Mucosa of descending colon (tissue), 3 donors: ENCODE data around the gene MRPS6. TPM values are rescaled to one million over a fixed set of nuclear protein-coding genes. Genes with fewer than 3 reads are reported as not detected.

Experiments
- ATAC-seq: fragments of 200-7000 bp; cut with Tn5 transposase; one replicate; pipeline ENCODE4 v1.9.1; 2020; ENCODE audit warnings: mild to moderate bottlenecking, moderate library complexity
- DNase-seq, 3 donors: peaks; one replicate each; pipeline ENCODE4 v3.0.0-alpha.2; 2020
- H3K36me3 ChIP-seq: fragments of 200-600 bp; one replicate; pipeline ENCODE4 v1.8.0; 2021; ENCODE audit warnings: low read depth, mild to moderate bottlenecking
- H3K4me1 ChIP-seq: fragments of 200-600 bp; one replicate; pipeline ENCODE4 v1.8.0; 2021; ENCODE audit warnings: low read depth, mild to moderate bottlenecking
- H3K4me3 ChIP-seq: fragments of 200-600 bp; one replicate; pipeline ENCODE4 v1.8.0; 2021; ENCODE audit warnings: mild to moderate bottlenecking
- H3K9me3 ChIP-seq: fragments of 200-600 bp; one replicate; pipeline ENCODE4 v1.8.0; 2021; ENCODE audit warnings: mild to moderate bottlenecking
- CTCF ChIP-seq: fragments of 200-600 bp; IDR thresholded peaks from one replicate; pipeline ENCODE4 v1.8.0; 2022; ENCODE audit warnings: antibody characterized with exemption, mild to moderate bottlenecking
- intact Hi-C, 2 donors: fragments of 100-400 bp; cut with DNase I in 1 of 2; cut with micrococcal nuclease in 1 of 2; formaldehyde crosslinking; loops; one replicate each; pipeline versions ENCODE4 v1.11.0 to v1.11.1; 2022; cut with DNase I, micrococcal nuclease
- total RNA-seq, 3 donors: library from RNA; stranded (reverse); fragmentation: NEBNext Ultra II Directional in 2 of 3; extraction: Animal tissue kit (Norgen Biotek cat#: 25700) in 2 of 3; gene quantifications; one replicate each; pipeline versions ENCODE4 v1.2.1 to v1.2.4, GENCODE V29; 2021 to 2023
- donor health status: DM: no; HTN: no; CAD: no; lungs with moderate emphysema.
- donor health status: DM: no; HTN: no; CAD: no.
- donor health status: DM: no; HTN: yes; CAD: no.

Gene MRPS6
- total RNA-seq, 3 donors from 2014 or later = 38.7 to 102 (median 42.6) TPM

DNA sequence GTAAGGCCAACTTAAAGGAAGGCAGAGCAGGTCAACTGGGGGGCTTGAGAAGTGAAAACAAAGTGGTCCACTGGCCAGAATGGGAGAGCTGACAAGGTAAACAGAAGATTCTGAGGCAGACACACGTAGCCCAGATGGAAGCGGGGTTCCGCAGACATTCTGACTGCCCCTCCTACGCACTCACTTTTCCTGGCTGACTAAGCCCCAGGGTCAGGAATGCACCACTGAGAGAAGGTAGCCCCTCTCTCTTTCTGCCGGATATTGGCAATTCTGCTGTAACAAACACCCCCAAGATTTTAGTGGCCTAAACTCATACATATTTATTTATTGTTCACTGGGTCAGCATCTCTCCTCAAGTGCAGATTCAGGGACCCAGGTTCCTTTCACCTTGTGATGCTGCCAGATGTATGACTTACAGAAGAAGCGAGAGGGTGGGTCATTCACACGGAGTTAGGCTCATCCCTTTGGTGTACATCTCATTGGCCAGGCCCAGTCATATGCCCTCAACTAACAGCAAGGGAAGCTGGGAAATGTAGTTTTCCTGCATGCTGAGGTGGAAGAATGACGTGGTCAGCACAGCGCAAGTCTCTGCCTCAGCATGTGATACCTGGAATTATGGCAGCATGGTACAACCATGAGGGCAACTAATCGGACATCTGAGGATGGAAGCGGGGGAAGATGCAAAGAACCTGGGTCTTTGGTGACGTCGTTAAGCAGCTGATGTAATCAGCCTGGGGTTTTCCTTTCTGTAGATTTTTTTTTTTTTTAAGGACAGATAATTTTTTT is 43.4 kb upstream of the MRPS6 start:
- TF ChIP-seq CTCF = no peak
- peaks cover 7% of the 10 kb centered on the region for H3K4me1 ChIP-seq

DNA sequence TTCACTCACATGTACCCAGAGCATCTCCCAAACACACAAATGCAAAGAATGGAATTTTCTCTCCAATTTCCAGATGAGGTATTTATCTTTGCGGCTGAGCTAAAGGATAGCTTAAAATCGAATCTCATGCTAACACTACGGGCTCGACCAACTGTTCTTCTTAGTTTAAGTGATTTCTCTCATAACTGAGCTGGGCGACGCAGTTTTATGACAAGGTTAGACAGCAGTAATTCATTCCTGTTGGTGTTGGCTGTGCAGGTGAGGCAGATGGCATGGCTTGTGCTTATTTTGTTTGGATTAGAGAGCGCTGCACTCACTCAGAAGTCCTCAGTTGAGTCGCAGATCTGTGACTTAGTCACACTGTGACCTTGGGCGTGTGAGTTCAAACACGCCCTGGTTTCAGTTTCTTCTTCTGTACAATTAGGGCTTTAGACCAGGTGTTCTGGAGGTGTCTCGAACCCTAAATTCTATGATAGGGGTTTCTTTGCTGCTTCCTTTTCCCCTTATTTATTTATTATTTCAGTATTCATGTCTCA is 41.5 kb upstream of the MRPS6 start:
- TF ChIP-seq CTCF = no peak
- DNase-seq (peak in 2 of 3 donors; percentile 41 to 65), ATAC-seq (peak; percentile 95)
- Histone ChIP-seq H3K4me3 (no peak overlapping the region), H3K4me1 (peaks cover 7% of the 10 kb centered on the region), H3K36me3 (no peaks in the 10 kb centered on the region), H3K9me3 (no peaks in the 10 kb centered on the region)
- intact Hi-C loops = no loop called here

More for the DNA sequence above, 43.4 kb upstream of the MRPS6 start:
- peak; percentile 54 for ATAC-seq
- Histone ChIP-seq H3K9me3 (no peaks in the 10 kb centered on the region), H3K4me3 (no peak overlapping the region), H3K36me3 (no peaks in the 10 kb centered on the region)
- peak in 1 of 3 donors; percentile 42 for DNase-seq
- intact Hi-C loops = no loop called here

GRCh38 chr21:34034369-34035014 is 38.9 kb upstream of the MRPS6 start:
- TF ChIP-seq CTCF = no peak

DNA sequence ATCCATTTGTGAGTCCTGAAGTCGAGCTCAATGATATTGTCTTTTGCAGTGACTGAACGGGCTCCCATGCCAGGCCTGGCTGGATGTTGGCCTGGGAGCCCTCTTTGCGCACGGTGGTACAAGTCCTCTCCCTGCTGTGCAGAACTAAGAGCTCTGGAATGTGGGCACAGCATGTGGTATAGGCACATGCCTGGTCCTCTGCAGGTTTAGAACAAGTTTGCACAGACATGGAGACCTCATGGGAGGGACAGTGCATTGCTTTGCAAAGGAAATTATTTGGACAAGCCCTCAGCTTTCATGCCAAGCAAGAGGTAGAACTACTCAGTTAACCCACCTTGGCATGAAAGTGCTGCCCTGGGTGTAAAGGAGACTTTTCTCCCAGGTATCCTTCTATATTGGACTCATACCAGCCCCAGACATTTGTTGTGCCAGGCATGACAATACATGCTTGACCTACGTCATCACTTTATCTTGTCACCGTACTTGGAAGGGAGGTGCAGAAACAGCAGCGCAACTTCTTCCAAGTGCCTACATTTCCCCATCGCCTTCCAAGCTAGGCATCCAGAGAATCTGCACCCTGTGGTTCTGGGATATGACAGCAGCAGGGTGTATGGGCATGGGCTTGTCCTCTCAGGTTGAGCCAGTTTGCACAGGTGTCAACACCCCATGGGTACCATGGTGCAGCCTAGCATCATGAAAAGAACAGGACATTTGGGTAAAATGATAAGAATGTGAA is 37.6 kb upstream of the MRPS6 start:
- no peak for TF ChIP-seq CTCF
- intact Hi-C loops = no loop called here
- H3K4me3 ChIP-seq = no peak overlapping the region
- no peak for DNase-seq
- H3K4me1 ChIP-seq = peaks cover 7% of the 10 kb centered on the region
- no peaks in the 10 kb centered on the region for H3K9me3 ChIP-seq
- no peak for ATAC-seq
- no peaks in the 10 kb centered on the region for H3K36me3 ChIP-seq

More at GRCh38 chr21:34034369-34035014, 38.9 kb upstream of the MRPS6 start:
- peaks cover 7% of the 10 kb centered on the region for H3K4me1 ChIP-seq
- DNase-seq (no peak), ATAC-seq (no peak)
- intact Hi-C loops = no loop called here
- H3K4me3 ChIP-seq = no peak overlapping the region
- H3K36me3 ChIP-seq = no peaks in the 10 kb centered on the region
- H3K9me3 ChIP-seq = no peaks in the 10 kb centered on the region

DNA sequence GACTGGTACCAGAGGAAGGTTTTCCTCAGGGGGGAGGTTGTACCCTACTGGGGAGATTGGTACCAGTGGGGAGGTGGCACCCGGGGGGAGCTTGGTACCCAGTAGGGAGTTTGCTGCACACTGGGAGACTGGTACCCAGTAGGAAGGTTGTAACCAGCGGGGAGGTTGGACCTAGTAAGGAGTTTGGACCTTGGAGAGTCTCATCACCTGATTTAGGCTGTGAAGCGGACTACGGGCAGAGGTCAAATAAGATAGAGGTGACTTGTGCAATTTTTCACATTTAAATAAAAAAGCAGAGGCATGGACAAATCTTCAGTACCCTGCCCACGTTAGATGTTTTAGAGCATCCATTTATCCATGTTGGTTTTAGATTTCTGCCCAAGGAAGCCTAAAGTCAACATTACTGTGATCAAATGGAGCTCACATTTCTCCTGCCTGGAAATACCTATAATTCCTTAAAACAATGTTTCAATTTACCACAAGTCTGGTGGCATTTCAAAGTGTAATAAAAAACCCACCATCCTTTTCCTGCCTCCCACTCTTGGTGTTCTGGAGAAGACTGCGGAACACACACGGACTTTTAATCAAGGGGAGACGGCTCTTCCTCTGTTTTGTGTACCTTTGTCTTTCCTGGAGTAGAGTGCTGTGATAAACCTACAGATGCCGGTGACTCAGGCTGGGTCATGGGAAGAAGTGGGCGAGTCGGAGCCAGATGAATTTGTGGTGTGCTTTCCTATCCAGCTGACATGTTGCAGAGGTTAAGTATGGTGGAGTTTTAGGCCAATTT is 36.2 kb upstream of the MRPS6 start:
- H3K36me3 ChIP-seq = no peaks in the 10 kb centered on the region
- no peaks in the 10 kb centered on the region for H3K9me3 ChIP-seq
- H3K4me1 ChIP-seq = peaks cover 3% of the 10 kb centered on the region
- no peak for DNase-seq
- intact Hi-C loops = no loop called here
- no peak overlapping the region for H3K4me3 ChIP-seq
- no peak for TF ChIP-seq CTCF
- ATAC-seq = no peak
